Stomach smooth muscle (tissue), 2 donors: Measurements from ENCODE around the gene BIRC2.

Source experiments
- H3K27ac ChIP-seq: one replicate; pipeline ENCODE4 v1.7.0; 2013; ENCODE audit warnings: mild to moderate bottlenecking, low read length, inconsistent platforms
- H3K27me3 ChIP-seq, 2 donors: one replicate each; pipeline ENCODE4 v1.7.0; 2013; ENCODE audit warnings: low read length in 2 of 2; ENCODE audit not compliant: insufficient read depth in 2 of 2, control insufficient read depth in 1 of 2
- H3K36me3 ChIP-seq, 2 donors: one replicate each; pipeline ENCODE4 v1.7.0; 2013; ENCODE audit warnings: low read length in 2 of 2; ENCODE audit not compliant: control insufficient read depth in 2 of 2, insufficient read depth in 2 of 2
- H3K4me1 ChIP-seq: one replicate; pipeline ENCODE4 v1.7.0; 2013; ENCODE audit warnings: low read length; ENCODE audit not compliant: control insufficient read depth, insufficient read depth
- H3K4me3 ChIP-seq, 2 donors: one replicate each; pipeline ENCODE4 v1.7.0; 2013; ENCODE audit warnings: low read length in 2 of 2
- H3K9ac ChIP-seq, 2 donors: one replicate each; pipeline ENCODE4 v1.7.0; 2013; ENCODE audit warnings: low read length in 2 of 2, mild to moderate bottlenecking in 1 of 2
- H3K9me3 ChIP-seq, 2 donors: one replicate each; pipeline ENCODE4 v1.7.0; 2013; ENCODE audit warnings: low read length in 2 of 2; ENCODE audit not compliant: control insufficient read depth in 2 of 2
- donor health status: healthy.
- donor health status: Pancreatic carcinoma.

Gene BIRC2

DNA sequence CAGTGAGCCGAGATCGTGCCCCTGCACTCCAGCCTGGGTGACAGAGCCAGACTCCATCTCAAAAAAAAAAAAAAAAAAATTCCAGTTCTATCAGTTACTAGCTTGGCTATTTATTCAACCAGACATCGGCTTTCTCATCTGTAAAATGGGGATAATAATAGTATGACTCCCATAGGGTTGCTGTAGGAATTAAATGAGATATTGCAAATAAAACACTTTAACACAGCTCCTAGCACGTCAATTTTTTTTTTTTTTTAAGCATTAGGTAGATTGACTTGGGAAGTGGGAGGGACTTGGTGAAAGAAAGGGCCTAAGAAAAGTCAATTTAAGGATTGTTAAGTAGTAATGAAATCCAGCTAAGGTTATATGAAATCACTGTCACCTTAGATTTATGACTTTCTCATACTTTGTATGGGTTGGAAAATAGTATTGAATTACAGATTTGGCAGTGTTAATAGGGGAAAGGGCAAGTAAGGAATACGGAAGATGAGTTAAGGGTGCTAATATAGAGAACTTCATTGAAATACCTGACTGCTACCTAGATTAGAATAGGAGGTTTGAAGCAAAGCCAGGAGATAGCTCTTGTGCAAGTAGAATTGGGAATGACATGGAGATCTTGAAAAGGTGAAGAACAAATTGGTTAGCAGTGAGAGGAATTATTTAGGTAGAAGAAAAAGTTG, 28.8 kb downstream of the BIRC2 start:
- Histone ChIP-seq H3K4me1 (peaks cover 3% of the 10 kb centered on the region), H3K9ac (no peak overlapping the region), H3K9me3 (no peaks in the 10 kb centered on the region), H3K36me3 (peaks cover 10 to 21% of the 10 kb centered on the region in 2 donors), H3K27ac (no peak overlapping the region), H3K27me3 (no peaks in the 10 kb centered on the region), H3K4me3 (no peak overlapping the region)

DNA sequence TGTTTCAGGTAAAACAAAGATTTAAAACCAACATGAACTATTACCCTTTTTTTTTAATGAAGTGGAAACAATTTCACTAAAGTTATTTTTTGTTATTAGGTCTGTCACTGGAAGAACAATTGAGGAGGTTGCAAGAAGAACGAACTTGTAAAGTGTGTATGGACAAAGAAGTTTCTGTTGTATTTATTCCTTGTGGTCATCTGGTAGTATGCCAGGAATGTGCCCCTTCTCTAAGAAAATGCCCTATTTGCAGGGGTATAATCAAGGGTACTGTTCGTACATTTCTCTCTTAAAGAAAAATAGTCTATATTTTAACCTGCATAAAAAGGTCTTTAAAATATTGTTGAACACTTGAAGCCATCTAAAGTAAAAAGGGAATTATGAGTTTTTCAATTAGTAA, 30.9 kb downstream of the BIRC2 start:
- H3K36me3 ChIP-seq = peaks cover 15 to 31% of the 10 kb centered on the region in 2 donors

DNA sequence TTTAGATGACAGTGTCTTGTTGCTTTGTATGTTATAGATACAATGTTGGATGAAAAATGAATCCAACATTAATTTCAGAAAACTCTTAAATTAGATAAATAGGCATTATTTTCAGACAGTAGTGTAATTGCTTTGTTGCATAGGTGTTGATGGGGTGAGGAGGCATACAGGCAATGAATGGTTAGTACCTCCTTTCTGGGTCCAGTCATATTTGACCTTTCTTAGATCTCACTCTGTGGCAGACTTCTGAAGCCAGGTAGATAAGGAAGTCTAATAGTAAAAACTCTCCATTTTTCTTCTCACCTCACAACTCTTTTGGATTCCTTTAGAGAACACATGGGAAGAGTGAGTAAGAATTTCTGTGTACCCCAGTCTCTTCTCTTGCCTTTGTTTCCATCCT, 31.8 kb downstream of the BIRC2 start:
- Histone ChIP-seq H3K4me3 (no peak overlapping the region), H3K27me3 (no peaks in the 10 kb centered on the region), H3K36me3 (peaks cover 15 to 31% of the 10 kb centered on the region in 2 donors), H3K9ac (no peak overlapping the region), H3K27ac (no peak overlapping the region), H3K4me1 (peaks cover 3% of the 10 kb centered on the region), H3K9me3 (no peaks in the 10 kb centered on the region)

More for the DNA sequence above, 30.9 kb downstream of the BIRC2 start:
- peaks cover 3% of the 10 kb centered on the region for H3K4me1 ChIP-seq
- H3K27ac ChIP-seq = no peak overlapping the region
- H3K9me3 ChIP-seq = no peaks in the 10 kb centered on the region
- no peak overlapping the region for H3K4me3 ChIP-seq
- H3K9ac ChIP-seq = no peak overlapping the region
- H3K27me3 ChIP-seq = no peaks in the 10 kb centered on the region

DNA sequence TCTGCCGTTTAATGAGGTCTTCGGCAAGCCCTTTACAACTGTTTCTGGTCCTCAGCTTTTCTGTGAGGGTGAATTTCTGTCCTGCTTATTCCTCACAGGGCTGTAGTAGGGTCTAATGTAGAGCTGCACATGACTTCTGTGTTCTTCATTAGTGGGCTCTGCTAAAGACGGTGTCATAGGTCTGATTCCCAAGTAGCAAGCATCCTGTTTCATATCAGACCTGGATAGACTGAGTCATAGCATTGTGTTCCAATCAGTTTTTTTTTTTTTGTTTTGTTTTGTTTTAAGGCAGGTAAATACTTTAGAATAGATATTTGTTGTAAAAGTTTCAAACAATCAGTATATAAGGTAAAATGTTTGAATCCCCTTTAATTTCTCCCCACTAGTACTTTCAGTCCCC, 35.4 kb downstream of the BIRC2 start:
- Histone ChIP-seq H3K36me3 (peaks cover 16 to 34% of the 10 kb centered on the region in 2 donors), H3K4me1 (no peaks in the 10 kb centered on the region), H3K9ac (no peak overlapping the region), H3K4me3 (no peak overlapping the region), H3K27me3 (no peaks in the 10 kb centered on the region), H3K27ac (no peak overlapping the region), H3K9me3 (no peaks in the 10 kb centered on the region)

DNA sequence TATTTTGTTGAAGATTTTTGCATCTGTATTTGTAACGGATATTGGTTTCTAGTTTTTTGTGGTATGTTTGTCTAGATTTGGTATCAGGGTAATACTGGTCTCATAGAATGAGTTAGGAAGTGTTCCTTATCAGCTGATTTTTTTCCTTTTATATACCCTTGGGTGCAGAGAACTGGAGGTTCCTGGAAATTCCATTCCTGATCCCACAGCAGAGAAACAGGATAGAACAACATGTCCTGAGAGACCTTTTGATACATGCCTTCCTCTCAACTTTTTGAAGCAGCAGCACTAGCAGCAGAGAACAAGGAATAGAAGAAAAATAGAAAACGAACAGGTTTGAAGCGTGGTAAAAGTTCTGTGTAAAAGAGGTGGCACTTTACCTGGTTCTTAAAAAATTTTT, 36.8 kb downstream of the BIRC2 start:
- Histone ChIP-seq H3K4me1 (no peaks in the 10 kb centered on the region), H3K27ac (no peak overlapping the region), H3K9ac (no peak overlapping the region), H3K4me3 (no peak overlapping the region), H3K27me3 (no peaks in the 10 kb centered on the region), H3K36me3 (peaks cover 16 to 32% of the 10 kb centered on the region in 2 donors), H3K9me3 (no peaks in the 10 kb centered on the region)

DNA sequence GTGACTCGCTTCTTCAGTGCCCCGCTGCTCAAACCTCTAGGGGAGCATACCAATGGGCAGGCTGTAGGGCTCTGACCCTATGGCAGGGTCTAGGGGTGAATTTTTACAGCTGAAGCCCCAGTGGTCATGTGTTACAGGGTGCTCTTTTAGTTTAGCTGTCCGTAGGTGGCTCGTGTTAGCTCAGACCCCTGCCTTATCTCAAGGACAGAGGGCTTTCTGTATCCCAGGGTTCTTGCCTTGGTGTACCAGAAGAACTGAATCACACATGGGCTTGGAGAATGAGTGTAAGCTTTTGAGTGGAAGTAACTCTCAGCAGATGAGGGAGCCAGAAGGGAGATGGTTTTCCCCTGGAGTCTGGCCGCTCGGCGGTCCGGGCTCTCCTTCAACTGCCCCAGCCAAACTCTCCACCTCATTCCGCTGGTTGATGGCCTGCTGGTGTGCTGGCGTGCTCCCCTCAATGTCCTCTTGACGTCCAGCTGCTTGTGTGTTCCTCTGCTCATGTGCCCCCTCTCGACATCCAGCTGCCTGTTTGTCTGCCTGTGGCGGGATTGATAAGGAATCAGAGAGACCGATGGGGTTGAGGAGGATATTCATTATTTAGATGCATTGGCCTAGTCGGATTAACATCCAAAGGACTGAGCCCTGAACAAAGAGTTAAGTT, 37.5 kb downstream of the BIRC2 start:
- Histone ChIP-seq H3K9me3 (no peaks in the 10 kb centered on the region), H3K9ac (no peak overlapping the region), H3K4me1 (no peaks in the 10 kb centered on the region), H3K27me3 (no peaks in the 10 kb centered on the region), H3K36me3 (peaks cover 14 to 29% of the 10 kb centered on the region in 2 donors), H3K27ac (no peak overlapping the region), H3K4me3 (no peak overlapping the region)

DNA sequence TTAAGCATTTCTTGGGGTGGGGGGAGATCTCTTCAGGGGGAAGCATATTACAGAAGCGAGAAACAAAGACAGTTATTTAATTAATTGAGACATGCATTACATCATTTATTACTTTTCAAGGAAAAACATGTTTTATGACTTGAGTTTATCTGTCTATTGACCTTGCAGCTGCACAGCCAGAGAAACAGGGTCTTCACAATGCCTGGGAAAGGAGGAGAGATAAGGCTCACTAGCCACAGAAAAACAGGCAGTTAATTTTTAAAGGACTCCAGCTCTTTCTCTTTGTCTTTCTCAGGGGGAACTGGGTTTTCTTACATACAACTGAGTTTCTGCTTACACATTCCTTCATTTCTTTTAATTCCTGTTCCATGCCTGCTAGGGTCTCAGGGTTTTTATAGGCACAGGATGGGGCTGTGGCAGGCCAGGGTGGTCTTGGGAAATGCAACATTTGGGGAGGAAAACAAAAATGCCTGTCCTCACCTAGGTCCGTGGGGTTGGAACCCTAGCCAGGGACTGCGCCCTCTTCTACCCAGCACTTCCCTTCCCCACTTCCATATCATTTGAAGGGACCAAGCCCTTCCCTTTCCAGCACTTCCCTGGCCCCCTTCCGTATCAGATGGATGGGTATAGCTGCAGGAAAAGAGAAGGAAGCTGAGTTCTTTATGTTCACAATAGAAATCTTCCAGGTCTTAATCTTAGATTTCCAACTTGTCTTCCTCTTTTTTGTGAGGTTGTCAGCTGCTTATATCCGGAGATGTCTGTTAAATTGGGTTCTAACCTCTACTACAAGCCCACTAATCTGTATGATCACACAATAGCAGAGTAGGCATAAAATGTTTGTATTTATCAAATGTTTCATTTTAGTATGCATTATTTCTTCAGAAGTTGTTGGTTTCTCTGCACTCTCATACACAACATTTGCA, 38.3 kb downstream of the BIRC2 start:
- Histone ChIP-seq H3K4me1 (no peaks in the 10 kb centered on the region), H3K9me3 (no peaks in the 10 kb centered on the region), H3K27me3 (no peaks in the 10 kb centered on the region), H3K36me3 (peaks cover 9 to 21% of the 10 kb centered on the region in 2 donors), H3K9ac (no peak overlapping the region), H3K4me3 (no peak overlapping the region), H3K27ac (no peak overlapping the region)

DNA sequence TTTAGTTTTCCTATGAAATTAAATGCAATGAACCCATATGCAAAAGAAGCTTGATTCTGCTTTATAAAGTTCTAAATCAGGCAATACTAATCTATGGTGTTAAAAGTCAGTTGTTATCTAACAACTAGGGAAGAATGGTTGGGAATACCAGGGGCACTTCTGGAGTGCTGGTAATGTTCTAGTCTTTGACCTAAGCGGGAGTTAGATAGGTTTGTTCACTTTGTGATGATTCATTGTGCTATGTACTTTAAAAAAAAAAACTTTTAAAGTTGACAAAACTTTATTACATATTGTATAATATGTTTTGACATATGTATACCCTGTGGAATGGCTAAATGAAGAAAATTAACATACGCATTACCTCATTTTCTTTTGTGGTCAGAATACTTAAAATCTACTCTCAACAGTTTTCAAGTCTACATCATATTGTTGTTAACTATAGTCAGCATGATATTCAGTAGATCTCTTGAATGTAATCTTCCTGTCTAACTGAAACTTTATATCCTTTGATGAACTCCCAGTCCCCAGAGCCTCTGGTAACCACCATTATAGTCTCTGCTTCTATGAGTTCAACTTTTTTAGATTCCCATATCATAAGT, 39.2 kb downstream of the BIRC2 start:
- no peak overlapping the region for H3K4me3 ChIP-seq
- H3K27ac ChIP-seq = no peak overlapping the region
- no peaks in the 10 kb centered on the region for H3K27me3 ChIP-seq
- H3K36me3 ChIP-seq = peaks cover 7 to 19% of the 10 kb centered on the region in 2 donors
- H3K9ac ChIP-seq = no peak overlapping the region
- H3K9me3 ChIP-seq = no peaks in the 10 kb centered on the region
- H3K4me1 ChIP-seq = no peaks in the 10 kb centered on the region

DNA sequence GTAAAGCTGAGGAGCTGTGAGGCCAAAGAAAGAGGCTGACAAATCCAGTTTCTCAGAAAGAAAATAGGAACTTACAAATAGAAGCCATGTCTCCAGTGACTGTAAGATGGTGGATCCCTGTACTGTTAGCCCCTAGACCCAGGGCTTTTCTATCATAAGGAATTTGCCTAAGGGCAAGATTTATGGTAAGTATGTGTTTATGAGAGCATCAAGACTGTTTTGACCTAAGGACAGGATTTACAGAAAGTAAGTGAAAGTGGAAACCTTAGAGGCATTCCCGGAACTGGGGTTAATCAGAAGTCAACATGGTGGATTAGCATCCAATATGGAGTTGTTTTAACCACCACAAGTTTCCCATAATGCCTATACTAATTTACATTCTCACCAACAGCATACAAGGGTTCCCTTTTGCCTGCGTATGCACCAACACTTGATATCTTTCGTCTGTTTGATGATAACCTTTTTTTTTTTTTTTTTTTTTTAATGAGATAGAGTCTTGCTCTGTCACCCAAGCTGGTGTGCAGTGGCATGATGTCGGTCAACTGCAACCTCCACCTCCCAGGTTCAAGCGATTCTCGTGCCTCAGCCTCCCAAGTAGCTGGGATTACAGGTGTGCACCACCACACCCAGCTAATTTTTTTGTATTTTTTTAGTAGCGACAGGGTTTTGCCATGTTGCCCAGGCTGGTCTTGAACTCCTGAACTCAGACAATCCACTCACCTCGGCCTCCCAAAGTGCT, 40.2 kb downstream of the BIRC2 start:
- Histone ChIP-seq H3K27ac (no peak overlapping the region), H3K4me1 (no peaks in the 10 kb centered on the region), H3K36me3 (peaks cover 8 to 20% of the 10 kb centered on the region in 2 donors), H3K9me3 (no peaks in the 10 kb centered on the region), H3K9ac (no peak overlapping the region), H3K27me3 (no peaks in the 10 kb centered on the region), H3K4me3 (no peak overlapping the region)

DNA sequence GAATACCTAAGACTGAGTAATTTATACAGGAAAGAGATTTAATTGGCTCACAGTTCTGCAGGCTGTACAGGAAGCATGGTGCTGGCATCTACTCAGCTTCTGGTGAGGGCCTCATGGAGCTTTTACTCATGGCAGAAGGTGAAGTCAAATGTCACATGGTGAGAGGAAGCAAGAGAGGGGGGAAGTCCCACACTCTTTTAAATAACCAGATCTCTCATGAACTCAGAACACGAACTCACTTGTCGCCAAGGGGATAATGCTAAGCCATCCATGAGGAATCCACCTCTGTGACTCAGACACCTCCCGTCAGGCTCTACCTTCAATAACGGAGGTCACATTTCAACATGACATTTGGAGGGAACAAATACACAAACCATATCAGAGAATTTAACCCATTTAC, 42.2 kb downstream of the BIRC2 start:
- peaks cover 24 to 30% of the 10 kb centered on the region in 2 donors for H3K36me3 ChIP-seq
- no peak overlapping the region for H3K9ac ChIP-seq
- H3K4me1 ChIP-seq = peaks cover 2% of the 10 kb centered on the region
- H3K27me3 ChIP-seq = no peaks in the 10 kb centered on the region
- no peaks in the 10 kb centered on the region for H3K9me3 ChIP-seq
- no peak overlapping the region for H3K4me3 ChIP-seq
- H3K27ac ChIP-seq = no peak overlapping the region
